ENCODE measurements around the gene RFX2.

DNA sequence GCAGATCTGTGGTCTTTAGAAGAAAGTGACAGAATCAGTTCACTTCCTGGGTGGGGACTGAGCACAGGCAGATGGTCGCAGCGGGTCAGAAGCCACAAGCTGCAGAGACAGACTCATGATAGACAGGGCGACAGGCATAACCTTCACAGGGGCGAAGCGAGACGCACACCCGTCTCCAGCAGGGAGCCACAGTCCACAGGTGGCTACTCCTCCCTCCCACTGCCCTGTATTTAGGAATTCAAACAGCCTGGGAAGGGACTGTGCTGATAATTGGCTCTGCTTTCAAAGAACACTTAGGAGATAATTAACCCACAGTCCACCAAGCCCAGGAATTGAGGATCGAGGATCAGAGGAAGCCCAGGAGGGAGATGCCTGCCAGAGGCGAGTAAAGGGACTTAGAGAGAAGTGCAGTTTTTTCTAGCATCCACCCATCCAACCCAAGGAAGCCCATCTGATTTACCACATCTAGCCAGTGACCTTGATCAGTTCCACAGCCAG lies 23.2 kb downstream of the RFX2 start:
- TF ChIP-seq, protein P1, sequence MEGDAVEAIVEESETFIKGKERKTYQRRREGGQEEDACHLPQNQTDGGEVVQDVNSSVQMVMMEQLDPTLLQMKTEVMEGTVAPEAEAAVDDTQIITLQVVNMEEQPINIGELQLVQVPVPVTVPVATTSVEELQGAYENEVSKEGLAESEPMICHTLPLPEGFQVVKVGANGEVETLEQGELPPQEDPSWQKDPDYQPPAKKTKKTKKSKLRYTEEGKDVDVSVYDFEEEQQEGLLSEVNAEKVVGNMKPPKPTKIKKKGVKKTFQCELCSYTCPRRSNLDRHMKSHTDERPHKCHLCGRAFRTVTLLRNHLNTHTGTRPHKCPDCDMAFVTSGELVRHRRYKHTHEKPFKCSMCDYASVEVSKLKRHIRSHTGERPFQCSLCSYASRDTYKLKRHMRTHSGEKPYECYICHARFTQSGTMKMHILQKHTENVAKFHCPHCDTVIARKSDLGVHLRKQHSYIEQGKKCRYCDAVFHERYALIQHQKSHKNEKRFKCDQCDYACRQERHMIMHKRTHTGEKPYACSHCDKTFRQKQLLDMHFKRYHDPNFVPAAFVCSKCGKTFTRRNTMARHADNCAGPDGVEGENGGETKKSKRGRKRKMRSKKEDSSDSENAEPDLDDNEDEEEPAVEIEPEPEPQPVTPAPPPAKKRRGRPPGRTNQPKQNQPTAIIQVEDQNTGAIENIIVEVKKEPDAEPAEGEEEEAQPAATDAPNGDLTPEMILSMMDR (IDR thresholded peaks at IDR 0.05), result no peak
- no peak for TF ChIP-seq EZH2 (IDR thresholded peaks at IDR 0.05)
- no peak for TF ChIP-seq EZH2phosphoT487 (IDR thresholded peaks at IDR 0.05)
